GM23338 (cell line): ENCODE data around the gene GPR142. TPM values are rescaled to one million over a fixed set of nuclear protein-coding genes. Genes with fewer than 3 reads are reported as not detected.

Experiments used
- ATAC-seq: fragments of 200-7000 bp; cut with Tn5 transposase; 3 replicates; pipeline ENCODE4 v1.9.1; 2020
- DNase-seq: peaks from one replicate; pipeline ENCODE4 v3.0.0-alpha.2; 2015; ENCODE audit warnings: low spot score
- H2AFZ ChIP-seq: fragments of 200-600 bp; sonication (generic); 2 replicates; pipeline ENCODE4 v1.8.0; 2016; ENCODE audit warnings: antibody characterized with exemption, mild to moderate bottlenecking, moderate library complexity
- H3F3A ChIP-seq: fragments of 200-600 bp; sonication (generic); replicated peaks from 2 replicates; pipeline ENCODE4 v1.8.0; 2017; ENCODE audit warnings: antibody characterized with exemption, mixed run types, low read depth
- H3K27ac ChIP-seq: fragments of 200-600 bp; sonication (generic); 2 replicates; pipeline ENCODE4 v1.6.1; 2016; ENCODE audit warnings: low read depth
- H3K27me3 ChIP-seq: fragments of 200-600 bp; sonication (generic); 2 replicates; pipeline ENCODE4 v1.8.0; 2016; ENCODE audit warnings: mild to moderate bottlenecking, mixed run types, moderate library complexity; ENCODE audit not compliant: insufficient read depth
- H3K36me3 ChIP-seq: fragments of 200-600 bp; sonication (generic); 2 replicates; pipeline ENCODE4 v1.8.0; 2016; ENCODE audit warnings: mild to moderate bottlenecking; ENCODE audit not compliant: insufficient read depth
- H3K4me1 ChIP-seq: fragments of 200-600 bp; sonication (generic); 2 replicates; pipeline ENCODE4 v1.8.0; 2016; ENCODE audit warnings: mild to moderate bottlenecking, moderate library complexity; ENCODE audit not compliant: insufficient read depth
- H3K4me2 ChIP-seq: fragments of 200-600 bp; sonication (generic); 2 replicates; pipeline ENCODE4 v1.7.1; 2017; ENCODE audit warnings: mixed run types
- H3K4me3 ChIP-seq: fragments of 200-600 bp; sonication (generic); 2 replicates; pipeline ENCODE4 v1.6.1; 2016; ENCODE audit warnings: mixed run types
- H3K79me2 ChIP-seq: fragments of 200-600 bp; sonication (generic); replicated peaks from 2 replicates; pipeline ENCODE4 v1.8.0; 2017; ENCODE audit warnings: mild to moderate bottlenecking; ENCODE audit not compliant: insufficient read depth
- H3K9me2 ChIP-seq: fragments of 200-600 bp; sonication (generic); 2 replicates; pipeline ENCODE4 v1.8.0; 2017; ENCODE audit not compliant: insufficient read depth
- H4K20me1 ChIP-seq: fragments of 200-600 bp; sonication (generic); replicated peaks from 2 replicates; pipeline ENCODE4 v1.8.0; 2017; ENCODE audit warnings: mild to moderate bottlenecking; ENCODE audit not compliant: insufficient read depth
- H3K27ac Mint-ChIP-seq: 2 replicates; pipeline ENCODE4 v1.8.0; 2020; ENCODE audit warnings: inconsistent platforms, mild to moderate bottlenecking, moderate library complexity, mixed read lengths
- H3K27me3 Mint-ChIP-seq: 3 replicates; pipeline ENCODE4 v1.8.0; 2022; ENCODE audit warnings: low read depth, mild to moderate bottlenecking, moderate library complexity, mixed read lengths, inconsistent platforms; ENCODE audit not compliant: insufficient read depth, poor library complexity
- H3K36me3 Mint-ChIP-seq: 3 replicates; pipeline ENCODE4 v1.8.0; 2021; ENCODE audit warnings: low read depth, mild to moderate bottlenecking, inconsistent platforms, moderate library complexity, mixed read lengths
- H3K4me1 Mint-ChIP-seq: 3 replicates; pipeline ENCODE4 v1.8.0; 2020; ENCODE audit warnings: mild to moderate bottlenecking, inconsistent platforms, mixed read lengths
- H3K4me3 Mint-ChIP-seq: 3 replicates; pipeline ENCODE4 v1.8.0; 2021; ENCODE audit warnings: moderate library complexity, mild to moderate bottlenecking, inconsistent platforms, mixed read lengths
- H3K9me3 Mint-ChIP-seq: 3 replicates; pipeline ENCODE4 v1.8.0; 2020; ENCODE audit warnings: moderate library complexity, mild to moderate bottlenecking, inconsistent platforms, mixed read lengths
- CREB1 ChIP-seq: fragments of 250-450 bp; sonication (Bioruptor Pico); IDR thresholded peaks from 2 replicates; pipeline ENCODE4 v1.5.0; 2020; ENCODE audit warnings: low read depth, mild to moderate bottlenecking, moderate library complexity
- EZH2phosphoT487 ChIP-seq: fragments of 200-600 bp; sonication (generic); IDR thresholded peaks from one replicate; pipeline ENCODE4 v1.8.1; 2018; ENCODE audit warnings: antibody characterized with exemption; ENCODE audit not compliant: unreplicated experiment
- JUNB ChIP-seq: IDR thresholded peaks from one replicate; pipeline ENCODE4 v1.6.1; 2016; ENCODE audit warnings: antibody characterized with exemption; ENCODE audit not compliant: unreplicated experiment
- NANOG ChIP-seq: IDR thresholded peaks from 2 replicates; pipeline ENCODE4 v1.6.1; 2016; ENCODE audit warnings: antibody characterized with exemption, borderline replicate concordance
- POLR2AphosphoS5 ChIP-seq: IDR thresholded peaks from 2 replicates; pipeline ENCODE4 v1.6.1; 2016; ENCODE audit warnings: antibody characterized with exemption, low read depth
- STAT1 ChIP-seq: IDR thresholded peaks from one replicate; pipeline ENCODE4 v1.6.1; 2016; ENCODE audit warnings: antibody characterized with exemption; ENCODE audit not compliant: unreplicated experiment
- ZNF114 ChIP-seq: fragments of 250-450 bp; sonication (Bioruptor Pico); IDR thresholded peaks from 2 replicates; pipeline ENCODE4 v1.5.0; 2020; ENCODE audit warnings: mild to moderate bottlenecking, moderate library complexity
- ZNF331 ChIP-seq: fragments of 250-450 bp; sonication (Bioruptor Pico); IDR thresholded peaks from 2 replicates; pipeline ENCODE4 v1.5.0; 2020; ENCODE audit warnings: low read depth, mild to moderate bottlenecking, moderate library complexity
- polyA plus RNA-seq: library from polyadenylated mRNA; unstranded; fragments of >200 nt; fragmentation: Nextera tagmentation; extraction: Ambion mirVana; gene quantifications from 2 replicates; pipeline ENCODE4 v1.2.1, GENCODE V29; 2016
- total RNA-seq: library from RNA; depleted of rRNA; stranded (reverse); fragments of >200 nt; shearing (Covaris generic); gene quantifications from 2 replicates; pipeline ENCODE4 v1.2.3, GENCODE V29; 2014
- TF ChIP-seq, protein P1 (sequence below), 2 experiments: fragments of 200-600 bp in 1 of 2; sonication (generic) in 1 of 2; conservative IDR thresholded peaks; 2 replicates each; pipeline versions ENCODE4 v1.5.1 to v1.6.1; 2016 to 2017; ENCODE audit warnings: antibody characterized with exemption in 2 of 2, low read depth in 2 of 2, mild to moderate bottlenecking in 2 of 2, moderate library complexity in 1 of 2
- TF ChIP-seq, protein P2 (sequence below): IDR thresholded peaks from 2 replicates; pipeline ENCODE4 v1.6.1; 2016; ENCODE audit warnings: antibody characterized with exemption
- TF ChIP-seq, protein P3 (sequence below): fragments of 250-450 bp; sonication (Bioruptor Pico); IDR thresholded peaks from 2 replicates; pipeline ENCODE4 v1.5.0; 2020; ENCODE audit warnings: mild to moderate bottlenecking, moderate library complexity

GPR142 gene
- total and polyA plus RNA-seq, 2 experiments from 2014 or later: not detected

DNA sequence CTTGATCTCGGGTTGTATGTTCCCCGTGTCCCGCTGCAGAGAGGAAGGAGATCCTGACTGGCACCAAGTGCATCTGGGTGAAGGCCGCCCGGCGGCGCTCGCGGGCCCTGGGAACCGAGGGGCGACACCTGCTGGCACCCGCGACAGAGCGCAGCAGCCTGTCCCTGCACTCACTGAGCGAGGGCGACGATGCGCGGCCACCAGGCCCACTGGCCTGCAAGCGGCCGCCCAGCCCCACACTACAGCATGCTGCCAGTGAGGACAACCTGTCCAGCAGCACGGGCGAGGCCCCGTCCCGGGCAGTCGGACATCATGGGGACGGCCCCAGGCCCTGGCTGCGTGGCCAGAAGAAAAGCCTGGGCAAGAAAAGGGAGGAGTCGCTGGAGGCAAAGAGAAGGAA is 13.2 kb upstream of the GPR142 start:
- H2AFZ ChIP-seq: no peak overlapping the region
- no peaks in the 10 kb centered on the region for H3F3A ChIP-seq
- TF ChIP-seq, protein P1, sequence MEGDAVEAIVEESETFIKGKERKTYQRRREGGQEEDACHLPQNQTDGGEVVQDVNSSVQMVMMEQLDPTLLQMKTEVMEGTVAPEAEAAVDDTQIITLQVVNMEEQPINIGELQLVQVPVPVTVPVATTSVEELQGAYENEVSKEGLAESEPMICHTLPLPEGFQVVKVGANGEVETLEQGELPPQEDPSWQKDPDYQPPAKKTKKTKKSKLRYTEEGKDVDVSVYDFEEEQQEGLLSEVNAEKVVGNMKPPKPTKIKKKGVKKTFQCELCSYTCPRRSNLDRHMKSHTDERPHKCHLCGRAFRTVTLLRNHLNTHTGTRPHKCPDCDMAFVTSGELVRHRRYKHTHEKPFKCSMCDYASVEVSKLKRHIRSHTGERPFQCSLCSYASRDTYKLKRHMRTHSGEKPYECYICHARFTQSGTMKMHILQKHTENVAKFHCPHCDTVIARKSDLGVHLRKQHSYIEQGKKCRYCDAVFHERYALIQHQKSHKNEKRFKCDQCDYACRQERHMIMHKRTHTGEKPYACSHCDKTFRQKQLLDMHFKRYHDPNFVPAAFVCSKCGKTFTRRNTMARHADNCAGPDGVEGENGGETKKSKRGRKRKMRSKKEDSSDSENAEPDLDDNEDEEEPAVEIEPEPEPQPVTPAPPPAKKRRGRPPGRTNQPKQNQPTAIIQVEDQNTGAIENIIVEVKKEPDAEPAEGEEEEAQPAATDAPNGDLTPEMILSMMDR (conservative IDR thresholded peaks at IDR 0.05; ENCODE audit: low read depth in 2 of 2): peak; percentile 77 to 100
- TF ChIP-seq CREB1 (peak; percentile 40; the same call in 1 of the 2 replicates), STAT1 (no peak)
- H3K36me3 Mint-ChIP-seq: peaks cover 6% of the 10 kb centered on the region; the same call in 2 of the 3 replicates
- H3K27me3 Mint-ChIP-seq: peaks cover 58% of the 10 kb centered on the region
- no peaks in the 10 kb centered on the region for H3K79me2 ChIP-seq
- 0 out of 3 replicates have a peak overlapping the region, but pooled peaks have one; percentile 19 for H3K4me3 Mint-ChIP-seq
- H3K9me3 Mint-ChIP-seq: no peaks in the 10 kb centered on the region
- DNase-seq (peak; percentile 91), ATAC-seq (peak; percentile 58)
- peaks cover 17% of the 10 kb centered on the region for H3K4me1 Mint-ChIP-seq
- H3K36me3 ChIP-seq: no peaks in the 10 kb centered on the region
- no peaks in the 10 kb centered on the region; the same call in 1 of the 2 replicates for H4K20me1 ChIP-seq
- peaks cover 76% of the 10 kb centered on the region for H3K27me3 ChIP-seq
- no peak overlapping the region for H3K4me3 ChIP-seq
- no peak overlapping the region for H3K27ac ChIP-seq
- no peaks in the 10 kb centered on the region for H3K9me2 ChIP-seq
- no peak overlapping the region for H3K27ac Mint-ChIP-seq
- H3K4me1 ChIP-seq: peaks cover 4% of the 10 kb centered on the region; the same call in 1 of the 2 replicates
- no peak overlapping the region; the same call in 1 of the 2 replicates for H3K4me2 ChIP-seq

DNA sequence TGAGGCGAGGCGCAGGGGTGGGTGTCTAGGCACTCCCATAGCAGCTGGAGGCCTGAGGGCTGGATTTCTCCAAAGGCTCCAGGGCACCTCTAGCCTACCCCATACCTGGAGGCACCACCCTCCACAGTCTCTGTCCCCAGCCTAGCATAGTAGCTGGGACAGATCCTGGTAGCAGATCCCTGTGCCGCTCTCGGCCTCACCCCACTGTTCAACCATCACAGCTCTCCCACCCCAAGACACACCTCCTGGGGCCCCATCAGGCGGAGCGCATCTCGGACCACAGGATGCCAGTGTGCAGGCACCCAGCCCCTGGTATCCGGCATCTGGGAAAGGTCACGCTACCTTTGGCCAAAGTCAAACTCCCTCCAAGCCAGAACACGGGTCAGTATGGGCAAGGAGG is 12.7 kb upstream of the GPR142 start:
- Mint-ChIP-seq H3K27me3 (peaks cover 61% of the 10 kb centered on the region), H3K27ac (no peak overlapping the region), H3K9me3 (no peaks in the 10 kb centered on the region), H3K4me3 (no peak overlapping the region), H3K36me3 (peaks cover 6% of the 10 kb centered on the region; the same call in 2 of the 3 replicates), H3K4me1 (peaks cover 17% of the 10 kb centered on the region)
- Histone ChIP-seq H3K9me2 (no peaks in the 10 kb centered on the region), H2AFZ (no peak overlapping the region), H3F3A (no peaks in the 10 kb centered on the region), H4K20me1 (no peaks in the 10 kb centered on the region; the same call in 1 of the 2 replicates), H3K4me3 (no peak overlapping the region), H3K27ac (no peak overlapping the region), H3K79me2 (no peaks in the 10 kb centered on the region), H3K27me3 (peaks cover 76% of the 10 kb centered on the region), H3K4me1 (peaks cover 4% of the 10 kb centered on the region; the same call in 1 of the 2 replicates), H3K4me2 (no peak overlapping the region), H3K36me3 (no peaks in the 10 kb centered on the region)
- ATAC-seq: no peak
- no peak for DNase-seq
- TF ChIP-seq JUNB: no peak
- TF ChIP-seq CREB1: no peak
- TF ChIP-seq, protein P1 (conservative IDR thresholded peaks at IDR 0.05; ENCODE audit: low read depth in 2 of 2): no peak
- TF ChIP-seq, protein P2, sequence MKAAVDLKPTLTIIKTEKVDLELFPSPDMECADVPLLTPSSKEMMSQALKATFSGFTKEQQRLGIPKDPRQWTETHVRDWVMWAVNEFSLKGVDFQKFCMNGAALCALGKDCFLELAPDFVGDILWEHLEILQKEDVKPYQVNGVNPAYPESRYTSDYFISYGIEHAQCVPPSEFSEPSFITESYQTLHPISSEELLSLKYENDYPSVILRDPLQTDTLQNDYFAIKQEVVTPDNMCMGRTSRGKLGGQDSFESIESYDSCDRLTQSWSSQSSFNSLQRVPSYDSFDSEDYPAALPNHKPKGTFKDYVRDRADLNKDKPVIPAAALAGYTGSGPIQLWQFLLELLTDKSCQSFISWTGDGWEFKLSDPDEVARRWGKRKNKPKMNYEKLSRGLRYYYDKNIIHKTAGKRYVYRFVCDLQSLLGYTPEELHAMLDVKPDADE: no peak
- no peak for TF ChIP-seq POLR2AphosphoS5
- TF ChIP-seq EZH2phosphoT487: no peak
- no peak for TF ChIP-seq STAT1
- TF ChIP-seq, protein P3, sequence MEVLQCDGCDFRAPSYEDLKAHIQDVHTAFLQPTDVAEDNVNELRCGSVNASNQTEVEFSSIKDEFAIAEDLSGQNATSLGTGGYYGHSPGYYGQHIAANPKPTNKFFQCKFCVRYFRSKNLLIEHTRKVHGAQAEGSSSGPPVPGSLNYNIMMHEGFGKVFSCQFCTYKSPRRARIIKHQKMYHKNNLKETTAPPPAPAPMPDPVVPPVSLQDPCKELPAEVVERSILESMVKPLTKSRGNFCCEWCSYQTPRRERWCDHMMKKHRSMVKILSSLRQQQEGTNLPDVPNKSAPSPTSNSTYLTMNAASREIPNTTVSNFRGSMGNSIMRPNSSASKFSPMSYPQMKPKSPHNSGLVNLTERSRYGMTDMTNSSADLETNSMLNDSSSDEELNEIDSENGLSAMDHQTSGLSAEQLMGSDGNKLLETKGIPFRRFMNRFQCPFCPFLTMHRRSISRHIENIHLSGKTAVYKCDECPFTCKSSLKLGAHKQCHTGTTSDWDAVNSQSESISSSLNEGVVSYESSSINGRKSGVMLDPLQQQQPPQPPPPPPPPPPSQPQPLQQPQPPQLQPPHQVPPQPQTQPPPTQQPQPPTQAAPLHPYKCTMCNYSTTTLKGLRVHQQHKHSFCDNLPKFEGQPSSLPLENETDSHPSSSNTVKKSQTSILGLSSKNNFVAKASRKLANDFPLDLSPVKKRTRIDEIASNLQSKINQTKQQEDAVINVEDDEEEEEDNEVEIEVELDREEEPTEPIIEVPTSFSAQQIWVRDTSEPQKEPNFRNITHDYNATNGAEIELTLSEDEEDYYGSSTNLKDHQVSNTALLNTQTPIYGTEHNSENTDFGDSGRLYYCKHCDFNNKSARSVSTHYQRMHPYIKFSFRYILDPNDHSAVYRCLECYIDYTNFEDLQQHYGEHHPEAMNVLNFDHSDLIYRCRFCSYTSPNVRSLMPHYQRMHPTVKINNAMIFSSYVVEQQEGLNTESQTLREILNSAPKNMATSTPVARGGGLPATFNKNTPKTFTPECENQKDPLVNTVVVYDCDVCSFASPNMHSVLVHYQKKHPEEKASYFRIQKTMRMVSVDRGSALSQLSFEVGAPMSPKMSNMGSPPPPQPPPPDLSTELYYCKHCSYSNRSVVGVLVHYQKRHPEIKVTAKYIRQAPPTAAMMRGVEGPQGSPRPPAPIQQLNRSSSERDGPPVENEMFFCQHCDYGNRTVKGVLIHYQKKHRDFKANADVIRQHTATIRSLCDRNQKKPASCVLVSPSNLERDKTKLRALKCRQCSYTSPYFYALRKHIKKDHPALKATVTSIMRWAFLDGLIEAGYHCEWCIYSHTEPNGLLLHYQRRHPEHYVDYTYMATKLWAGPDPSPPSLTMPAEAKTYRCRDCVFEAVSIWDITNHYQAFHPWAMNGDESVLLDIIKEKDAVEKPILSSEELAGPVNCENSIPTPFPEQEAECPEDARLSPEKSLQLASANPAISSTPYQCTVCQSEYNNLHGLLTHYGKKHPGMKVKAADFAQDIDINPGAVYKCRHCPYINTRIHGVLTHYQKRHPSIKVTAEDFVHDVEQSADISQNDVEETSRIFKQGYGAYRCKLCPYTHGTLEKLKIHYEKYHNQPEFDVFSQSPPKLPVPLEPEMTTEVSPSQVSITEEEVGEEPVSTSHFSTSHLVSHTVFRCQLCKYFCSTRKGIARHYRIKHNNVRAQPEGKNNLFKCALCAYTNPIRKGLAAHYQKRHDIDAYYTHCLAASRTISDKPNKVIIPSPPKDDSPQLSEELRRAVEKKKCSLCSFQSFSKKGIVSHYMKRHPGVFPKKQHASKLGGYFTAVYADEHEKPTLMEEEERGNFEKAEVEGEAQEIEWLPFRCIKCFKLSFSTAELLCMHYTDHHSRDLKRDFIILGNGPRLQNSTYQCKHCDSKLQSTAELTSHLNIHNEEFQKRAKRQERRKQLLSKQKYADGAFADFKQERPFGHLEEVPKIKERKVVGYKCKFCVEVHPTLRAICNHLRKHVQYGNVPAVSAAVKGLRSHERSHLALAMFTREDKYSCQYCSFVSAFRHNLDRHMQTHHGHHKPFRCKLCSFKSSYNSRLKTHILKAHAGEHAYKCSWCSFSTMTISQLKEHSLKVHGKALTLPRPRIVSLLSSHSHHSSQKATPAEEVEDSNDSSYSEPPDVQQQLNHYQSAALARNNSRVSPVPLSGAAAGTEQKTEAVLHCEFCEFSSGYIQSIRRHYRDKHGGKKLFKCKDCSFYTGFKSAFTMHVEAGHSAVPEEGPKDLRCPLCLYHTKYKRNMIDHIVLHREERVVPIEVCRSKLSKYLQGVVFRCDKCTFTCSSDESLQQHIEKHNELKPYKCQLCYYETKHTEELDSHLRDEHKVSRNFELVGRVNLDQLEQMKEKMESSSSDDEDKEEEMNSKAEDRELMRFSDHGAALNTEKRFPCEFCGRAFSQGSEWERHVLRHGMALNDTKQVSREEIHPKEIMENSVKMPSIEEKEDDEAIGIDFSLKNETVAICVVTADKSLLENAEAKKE (CRISPR knock-in tag): no peak
- no peak for TF ChIP-seq ZNF114
- TF ChIP-seq NANOG: no peak
- TF ChIP-seq ZNF331 (CRISPR knock-in tag): no peak
